Hematopoietic multipotent progenitor cell treated with erythropoietin and hydrocortisone succinate and interleukin-3 and kit ligand, for 4 days (in vitro differentiated cells): Measurements from ENCODE around the gene ATP5PF.
"Not testable (repeated sequence)": the region's sequence is repeated elsewhere in the genome, so short reads cannot be mapped to it uniquely, and the experiment has no call there.

Experiments used
- DNase-seq: peaks from one replicate; pipeline ENCODE4 v3.0.0-alpha.2; 2015

Gene ATP5PF

DNA sequence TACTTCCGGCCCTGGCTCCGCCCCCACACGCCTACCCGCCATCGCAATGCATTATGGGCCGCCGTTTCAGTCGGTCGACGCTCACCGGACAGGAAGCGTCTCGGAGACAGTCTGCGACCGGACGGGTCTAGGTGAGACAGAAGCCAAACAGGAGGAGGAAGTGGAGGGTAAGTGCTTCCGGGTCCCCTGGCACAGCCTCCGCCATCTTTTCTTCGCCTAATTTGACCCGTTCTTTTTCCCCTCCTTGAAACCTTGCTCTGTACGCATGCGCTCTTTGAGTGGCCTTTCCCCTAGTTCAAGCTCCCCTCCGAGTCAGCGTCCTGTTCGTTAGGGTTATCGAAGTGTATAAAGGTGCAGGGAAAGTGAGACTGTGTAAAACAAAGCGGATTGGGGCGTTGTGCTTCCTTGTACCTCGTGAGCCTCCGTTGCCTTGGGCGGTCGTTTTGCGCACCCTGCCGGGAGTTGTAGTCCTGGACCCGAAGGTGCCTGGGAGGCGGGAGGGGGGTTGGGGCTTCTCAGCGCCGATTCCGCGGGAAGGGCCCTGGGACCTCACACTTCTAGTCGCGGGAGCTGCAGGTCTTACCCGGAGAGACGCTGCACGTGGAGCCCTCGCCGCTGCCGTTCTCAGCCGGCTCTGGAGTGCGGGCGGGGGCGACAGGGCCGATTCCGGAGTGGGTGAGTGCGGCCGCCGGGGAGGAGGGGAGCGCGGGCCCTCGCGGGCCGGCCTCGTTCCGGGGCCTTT, at the start of gene ATP5PF, which contains the start of gene GABPA:
TSS of gene ATP5PF (minus strand) at position 1 of the 742 bp plus-strand sequence. CDS start 5,110 bp downstream, outside the sequence.
TSS of gene GABPA (plus strand) at position 69 of the 742 bp plus-strand sequence. CDS start 6,627 bp downstream, outside the sequence.
- DNase-seq, result peak; percentile 99

- not testable (repeated sequence) for DNase-seq
Measured at GRCh38 chr21:25778126-25778875, 43.6 kb upstream of the ATP5PF start.

DNA sequence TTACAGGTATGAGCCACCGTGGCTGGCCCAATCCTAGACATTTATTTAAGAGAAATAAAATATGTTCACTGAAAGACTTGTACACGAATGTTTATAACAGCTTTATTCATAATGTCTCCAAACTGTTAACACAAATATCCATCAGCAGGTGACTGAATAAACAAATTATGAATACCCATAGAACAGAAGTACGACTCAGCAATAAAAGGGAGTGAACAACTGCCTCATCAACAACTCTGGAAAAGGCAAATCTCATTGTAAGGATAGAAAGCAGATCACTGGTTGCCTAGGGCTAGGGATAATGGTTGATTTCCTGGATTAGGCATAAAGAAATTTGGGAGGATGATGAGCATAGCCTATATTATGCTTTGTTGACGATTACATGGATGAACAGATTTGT, 41.7 kb upstream of the ATP5PF start:
- DNase-seq, result no peak

DNA sequence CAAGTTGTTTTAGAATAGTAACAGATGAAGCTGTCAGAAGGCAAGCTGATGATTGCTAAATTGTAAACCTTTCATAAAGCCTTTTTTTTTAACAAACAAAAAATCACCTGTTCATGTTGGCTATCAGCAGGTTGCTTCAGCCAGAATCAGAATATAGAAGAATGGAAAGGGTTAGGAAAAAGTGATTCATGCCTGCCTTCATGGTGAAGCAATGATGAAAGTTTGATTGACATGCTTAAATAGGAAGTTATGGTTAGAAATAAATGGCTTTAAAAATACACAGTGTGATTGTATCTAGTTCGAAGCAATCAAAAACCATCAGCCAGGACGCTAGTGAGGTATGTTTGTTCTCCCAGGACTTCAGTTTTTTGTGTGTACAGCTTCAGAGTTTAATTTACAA, 38.0 kb upstream of the ATP5PF start:
- DNase-seq, result peak; percentile 61

- no peak for DNase-seq
Measured at GRCh38 chr21:25767921-25768320, 33.2 kb upstream of the ATP5PF start.

- DNase-seq, result no peak
Measured at GRCh38 chr21:25764065-25764464, 29.4 kb upstream of the ATP5PF start.

- DNase-seq, result no peak
Measured at GRCh38 chr21:25760677-25761076, 26.0 kb upstream of the ATP5PF start.

- no peak for DNase-seq
Measured at GRCh38 chr21:25760061-25760460, 25.4 kb upstream of the ATP5PF start.

DNA sequence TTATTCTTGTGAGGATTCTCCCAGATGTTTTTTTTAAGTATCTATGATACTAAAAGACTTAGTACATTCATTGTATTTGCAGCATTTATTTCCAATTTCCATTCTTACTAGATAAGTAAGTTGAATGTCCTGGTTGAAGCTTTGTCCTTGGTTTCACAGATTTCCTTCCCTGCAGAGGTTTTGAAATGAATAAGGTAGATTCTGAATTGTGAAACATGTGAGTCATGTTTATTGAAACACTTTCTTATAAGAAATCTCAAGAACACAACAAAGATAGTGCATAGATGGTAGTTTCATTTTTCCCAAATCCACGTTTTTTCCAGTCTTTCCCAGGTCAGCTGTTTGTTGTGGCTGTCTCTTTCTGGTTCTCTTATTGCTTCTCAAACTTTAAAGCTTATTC, 24.9 kb upstream of the ATP5PF start:
- DNase-seq, result no peak

- no peak for DNase-seq
Measured at GRCh38 chr21:25757531-25757930, 22.8 kb upstream of the ATP5PF start.

DNA sequence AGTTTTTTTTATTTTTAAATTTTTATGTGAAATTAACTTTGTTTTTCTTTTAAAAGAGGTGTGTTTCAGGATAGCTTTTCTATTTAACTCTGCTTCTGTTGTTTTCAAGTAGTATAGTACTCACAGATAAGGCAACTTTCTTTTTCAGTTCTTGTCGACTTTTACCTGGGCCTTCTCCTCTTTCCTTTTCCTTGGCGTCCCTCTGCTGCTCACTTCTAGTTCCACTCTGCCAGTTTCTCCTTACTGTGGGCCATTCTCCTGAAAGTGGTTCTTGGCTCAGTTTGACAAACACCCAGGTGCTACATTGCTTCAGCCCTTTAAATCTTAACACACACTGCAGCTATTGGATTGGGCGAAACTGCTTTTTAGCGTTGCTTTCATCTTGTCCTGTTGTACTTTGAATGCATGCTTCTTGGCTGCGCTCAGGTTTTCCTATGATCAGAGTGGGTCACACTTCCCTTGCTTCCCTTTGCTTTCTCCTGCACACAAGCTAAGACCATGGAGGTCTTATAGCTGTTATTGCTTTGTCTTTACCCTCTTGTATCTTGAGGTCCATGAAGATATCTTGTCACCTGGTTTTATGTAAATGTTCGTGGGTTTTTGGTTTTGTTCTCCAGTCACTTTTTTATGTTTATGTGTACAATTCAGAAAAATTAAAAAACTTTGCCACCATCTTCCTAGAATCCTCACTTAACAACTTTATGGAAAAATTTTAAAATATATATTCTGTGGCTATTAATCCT, 21.7 kb upstream of the ATP5PF start:
- DNase-seq, result no peak

- DNase-seq, result no peak
Measured at GRCh38 chr21:25752416-25752815, 17.7 kb upstream of the ATP5PF start.

- DNase-seq, result peak; percentile 40
Measured at GRCh38 chr21:25750085-25750484, 15.4 kb upstream of the ATP5PF start.

GRCh38 chr21:25744854-25745253, 10.2 kb upstream of the ATP5PF start:
- no peak for DNase-seq

GRCh38 chr21:25742900-25743299, 8.2 kb upstream of the ATP5PF start:
- DNase-seq, result no peak

GRCh38 chr21:25737421-25737820, 2.7 kb upstream of the ATP5PF start:
- DNase-seq, result peak; percentile 52

- peak; percentile 91 for DNase-seq
Measured at GRCh38 chr21:25735646-25736597, 1.2 kb upstream of the ATP5PF start.

DNA sequence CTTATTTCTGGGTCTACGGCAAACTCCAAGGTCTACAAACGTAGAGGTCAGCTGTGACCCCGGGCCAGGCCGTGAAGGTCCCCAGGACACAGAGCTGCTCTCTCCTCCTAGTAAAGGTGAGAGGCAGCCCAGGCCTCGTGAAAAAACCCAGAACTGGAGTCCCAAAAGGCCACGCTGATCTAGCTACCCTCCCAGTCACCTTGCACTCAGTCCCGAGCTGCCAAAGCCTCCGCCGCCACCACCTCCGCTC, 125 bp downstream of the ATP5PF start:
- DNase-seq, result no peak

GRCh38 chr21:25733859-25734653, 648 bp downstream of the ATP5PF start:
- peak; percentile 63 for DNase-seq

DNA sequence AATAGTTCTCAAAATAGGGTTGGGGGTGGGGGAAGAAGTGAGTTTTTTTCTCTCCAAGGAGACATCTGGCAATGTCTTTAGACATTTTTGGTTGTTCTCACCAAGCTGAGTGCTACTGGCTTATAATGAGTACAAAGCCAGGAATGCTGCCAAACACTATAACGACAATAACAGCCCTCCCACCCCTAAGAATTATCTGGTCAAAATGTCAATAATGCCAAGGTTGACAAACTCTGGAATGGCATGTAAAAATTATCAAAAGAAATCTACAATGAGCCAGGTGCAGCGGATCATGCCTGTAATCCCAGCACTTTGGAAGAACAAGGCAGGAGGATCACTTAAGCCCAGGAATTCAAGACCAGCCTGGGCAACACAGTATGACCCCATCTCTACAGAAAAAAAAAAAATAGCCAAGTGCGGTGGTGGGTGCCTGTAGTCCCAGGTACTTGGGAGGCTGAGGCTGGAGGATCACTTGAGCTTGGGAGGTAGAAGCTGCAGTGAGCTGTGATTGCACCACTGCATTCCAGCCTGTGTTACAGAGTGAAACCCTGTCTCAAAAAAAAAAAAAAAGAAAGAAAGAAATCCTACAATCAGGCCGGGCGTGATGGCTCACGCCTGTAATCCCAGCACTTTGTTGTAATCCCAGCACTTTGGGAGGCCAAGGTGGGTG, 2.5 kb downstream of the ATP5PF start:
- DNase-seq, result no peak

GRCh38 chr21:25722631-25723030, 12.1 kb downstream of the ATP5PF start:
- DNase-seq, result peak; percentile 51
